ENCODE data around the gene TRMT44.

The TRMT44 gene

GRCh38 chr4:8471211-8471875, 30.8 kb downstream of the TRMT44 start:
- Histone ChIP-seq H3K27me3 (replicated peaks in 2 of 5; ENCODE audit: control insufficient read depth in 4 of 5, insufficient read depth in 5 of 5, low read length in 4 of 5) (no peaks in the 10 kb centered on the region), H3K27ac (ENCODE audit: insufficient read depth in 1 of 2, low read depth in 1 of 2, low read length in 2 of 2, poor library complexity in 1 of 2, severe bottlenecking in 2 of 2) (no peak overlapping the region), H3K36me3 (ENCODE audit: control insufficient read depth in 4 of 4, insufficient read depth in 4 of 4, low read length in 3 of 4) (peaks cover 4 to 70% (median 32%) of the 10 kb centered on the region in 4 experiments), H3K4me1 (ENCODE audit: control extremely low read depth in 1 of 4, control insufficient read depth in 4 of 4, insufficient read depth in 4 of 4, low read length in 3 of 4) (no peaks in the 10 kb centered on the region), H3K4me3 (ENCODE audit: control insufficient read depth in 1 of 7, extremely low read depth in 1 of 7, insufficient read depth in 4 of 7, low read depth in 2 of 7, low read length in 6 of 7) (no peak overlapping the region), H3K9me3 (ENCODE audit: control extremely low read depth in 1 of 5, control insufficient read depth in 4 of 5, insufficient read depth in 2 of 5, low read depth in 1 of 5, low read length in 4 of 5) (no peaks in the 10 kb centered on the region)
- 98% methylated on average over 10 of the region's 24 CpGs for WGBS (ENCODE audit: insufficient coverage)
- no peak for DNase-seq
- ChIA-PET CTCF (no interaction called here), POLR2A (no interaction called here)

DNA sequence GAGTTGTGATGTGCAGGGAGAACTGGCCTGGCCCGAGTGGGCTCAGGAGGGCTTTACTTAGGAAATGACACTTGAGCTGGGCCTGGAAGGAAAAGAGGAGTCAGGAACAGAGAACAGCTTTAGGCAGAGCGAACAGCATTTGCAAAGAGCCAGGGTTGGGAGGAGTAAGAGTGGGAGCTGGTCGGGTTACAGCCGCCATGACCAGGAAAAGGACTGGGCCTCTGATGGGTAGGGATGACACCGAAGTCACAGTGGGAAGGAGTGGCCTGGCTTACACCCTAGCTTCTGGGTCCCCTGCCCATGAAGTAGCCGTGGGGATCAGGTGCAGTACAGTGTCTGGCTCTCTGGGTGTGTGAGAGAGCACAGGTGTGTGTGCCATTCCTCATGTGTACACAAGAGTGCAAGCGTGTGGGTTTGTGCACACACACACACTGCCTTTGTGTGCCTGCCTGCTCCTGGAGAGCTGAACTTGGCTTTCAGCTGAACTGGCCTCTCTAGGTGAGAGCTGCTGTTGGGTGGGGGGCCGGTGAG, 31.6 kb downstream of the TRMT44 start:
- 98% methylated on average over 8 of the region's 8 CpGs for WGBS (ENCODE audit: insufficient coverage)
- Histone ChIP-seq H3K4me3 (ENCODE audit: control insufficient read depth in 1 of 7, extremely low read depth in 1 of 7, insufficient read depth in 4 of 7, low read depth in 2 of 7, low read length in 6 of 7) (no peak overlapping the region), H3K4me1 (ENCODE audit: control extremely low read depth in 1 of 4, control insufficient read depth in 4 of 4, insufficient read depth in 4 of 4, low read length in 3 of 4) (no peaks in the 10 kb centered on the region), H3K36me3 (ENCODE audit: control insufficient read depth in 4 of 4, insufficient read depth in 4 of 4, low read length in 3 of 4) (peaks cover 3 to 71% (median 32%) of the 10 kb centered on the region in 4 experiments), H3K9me3 (ENCODE audit: control extremely low read depth in 1 of 5, control insufficient read depth in 4 of 5, insufficient read depth in 2 of 5, low read depth in 1 of 5, low read length in 4 of 5) (no peaks in the 10 kb centered on the region), H3K27me3 (replicated peaks in 2 of 5; ENCODE audit: control insufficient read depth in 4 of 5, insufficient read depth in 5 of 5, low read length in 4 of 5) (no peaks in the 10 kb centered on the region), H3K27ac (ENCODE audit: insufficient read depth in 1 of 2, low read depth in 1 of 2, low read length in 2 of 2, poor library complexity in 1 of 2, severe bottlenecking in 2 of 2) (no peak overlapping the region)
- POLR2A ChIA-PET: no interaction called here
- CTCF ChIA-PET: interaction anchor here (1.0 kb wide), 1 partner anchor 19 kb away, joined by 3 read pairs; no protein-coding TSS in a partner anchor
- no peak for DNase-seq

DNA sequence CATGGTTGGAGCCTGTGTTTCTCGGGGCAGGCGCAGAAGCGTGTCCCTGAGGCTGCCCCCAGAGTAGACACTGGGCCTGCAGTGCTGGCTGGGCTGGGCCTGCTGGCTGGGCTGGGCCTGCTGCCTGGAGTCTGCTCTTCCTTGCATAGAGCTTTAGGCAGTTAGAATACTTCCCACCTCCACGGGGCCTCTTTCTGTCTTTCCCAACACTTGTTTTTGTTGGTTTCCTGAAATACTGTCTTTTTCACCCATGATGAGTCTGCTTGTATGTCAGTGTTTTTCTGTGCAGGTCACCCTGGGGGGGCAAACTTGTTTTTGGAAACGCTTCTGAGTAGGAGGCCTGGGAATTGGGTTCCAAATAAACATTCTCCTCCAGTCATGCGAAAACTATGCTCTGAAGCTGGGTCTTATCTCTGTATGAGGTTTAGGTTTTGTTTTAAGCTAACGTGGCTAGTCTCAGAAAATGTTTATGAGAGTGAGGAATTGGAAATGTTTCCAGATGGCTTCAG, 32.2 kb downstream of the TRMT44 start:
- H3K27ac ChIP-seq (ENCODE audit: insufficient read depth in 1 of 2, low read depth in 1 of 2, low read length in 2 of 2, poor library complexity in 1 of 2, severe bottlenecking in 2 of 2): no peak overlapping the region
- no peaks in the 10 kb centered on the region for H3K27me3 ChIP-seq (replicated peaks in 2 of 5; ENCODE audit: control insufficient read depth in 4 of 5, insufficient read depth in 5 of 5, low read length in 4 of 5)
- ChIA-PET POLR2A (no interaction called here), CTCF (interaction anchor here (1.0 kb wide), 1 partner anchor 20 kb away, joined by 3 read pairs; no protein-coding TSS in a partner anchor)
- H3K4me1 ChIP-seq (ENCODE audit: control extremely low read depth in 1 of 4, control insufficient read depth in 4 of 4, insufficient read depth in 4 of 4, low read length in 3 of 4): no peaks in the 10 kb centered on the region
- H3K9me3 ChIP-seq (ENCODE audit: control extremely low read depth in 1 of 5, control insufficient read depth in 4 of 5, insufficient read depth in 2 of 5, low read depth in 1 of 5, low read length in 4 of 5): no peaks in the 10 kb centered on the region
- peaks cover 3 to 73% (median 34%) of the 10 kb centered on the region in 4 experiments for H3K36me3 ChIP-seq (ENCODE audit: control insufficient read depth in 4 of 4, insufficient read depth in 4 of 4, low read length in 3 of 4)
- H3K4me3 ChIP-seq (ENCODE audit: control insufficient read depth in 1 of 7, extremely low read depth in 1 of 7, insufficient read depth in 4 of 7, low read depth in 2 of 7, low read length in 6 of 7): no peak overlapping the region
- WGBS (ENCODE audit: insufficient coverage): 97% methylated on average over 6 of the region's 7 CpGs
- DNase-seq: no peak

- H3K36me3 ChIP-seq (ENCODE audit: control insufficient read depth in 4 of 4, insufficient read depth in 4 of 4, low read length in 3 of 4): peaks cover 3 to 73% (median 32%) of the 10 kb centered on the region in 4 experiments
- CTCF ChIA-PET: interaction anchor here (1.0 kb wide), 1 partner anchor 20 kb away, joined by 3 read pairs; no protein-coding TSS in a partner anchor
- POLR2A ChIA-PET: no interaction called here
These were observed 32.8 kb downstream of the TRMT44 start for GRCh38 chr4:8473198-8473919.

DNA sequence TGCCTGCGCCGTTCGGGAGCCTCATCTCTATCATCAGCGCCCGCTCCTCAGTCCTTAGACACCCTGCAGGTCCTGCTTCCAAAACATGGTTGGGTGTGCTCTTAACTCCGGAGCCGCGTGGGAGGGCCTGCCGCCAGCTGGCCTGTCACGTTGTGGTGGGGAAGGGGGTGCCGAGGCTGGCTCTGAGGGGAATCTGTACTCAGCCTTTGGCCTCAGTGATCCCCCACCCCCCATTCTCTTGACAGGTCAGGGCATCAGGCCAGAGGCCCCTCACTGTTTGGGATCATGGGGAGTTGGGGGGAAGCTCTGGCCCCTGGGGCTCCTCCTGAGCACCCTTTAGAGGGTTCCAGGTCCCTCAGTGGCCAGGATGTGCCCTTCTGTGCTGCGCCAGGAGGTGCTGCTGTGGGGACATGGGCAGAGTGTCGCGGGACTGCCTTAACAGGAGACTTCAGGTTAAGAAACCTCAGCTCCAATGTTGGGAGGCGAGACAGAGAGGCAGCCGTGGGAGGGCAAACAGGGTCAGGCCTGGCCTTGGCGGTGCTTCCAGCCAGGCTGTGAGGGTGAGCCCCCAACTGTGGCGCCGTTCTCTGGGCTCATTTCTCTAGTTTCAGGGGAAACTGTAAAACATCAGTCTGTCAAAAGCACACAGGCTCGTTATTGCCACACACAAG, 33.5 kb downstream of the TRMT44 start:
- no peak overlapping the region for H3K27ac ChIP-seq (ENCODE audit: insufficient read depth in 1 of 2, low read depth in 1 of 2, low read length in 2 of 2, poor library complexity in 1 of 2, severe bottlenecking in 2 of 2)
- POLR2A ChIA-PET: no interaction called here
- H3K9me3 ChIP-seq (ENCODE audit: control extremely low read depth in 1 of 5, control insufficient read depth in 4 of 5, insufficient read depth in 2 of 5, low read depth in 1 of 5, low read length in 4 of 5): no peaks in the 10 kb centered on the region
- no peaks in the 10 kb centered on the region for H3K27me3 ChIP-seq (replicated peaks in 2 of 5; ENCODE audit: control insufficient read depth in 4 of 5, insufficient read depth in 5 of 5, low read length in 4 of 5)
- no peak for DNase-seq
- no peak overlapping the region for H3K4me3 ChIP-seq (ENCODE audit: control insufficient read depth in 1 of 7, extremely low read depth in 1 of 7, insufficient read depth in 4 of 7, low read depth in 2 of 7, low read length in 6 of 7)
- 96% methylated on average over 19 of the region's 20 CpGs for WGBS (ENCODE audit: insufficient coverage)
- CTCF ChIA-PET: no interaction called here
- no peaks in the 10 kb centered on the region for H3K4me1 ChIP-seq (ENCODE audit: control extremely low read depth in 1 of 4, control insufficient read depth in 4 of 4, insufficient read depth in 4 of 4, low read length in 3 of 4)
- H3K36me3 ChIP-seq (ENCODE audit: control insufficient read depth in 4 of 4, insufficient read depth in 4 of 4, low read length in 3 of 4): peaks cover 3 to 67% (median 31%) of the 10 kb centered on the region in 4 experiments

More at GRCh38 chr4:8473198-8473919, 32.8 kb downstream of the TRMT44 start:
- Histone ChIP-seq H3K27me3 (replicated peaks in 2 of 5; ENCODE audit: control insufficient read depth in 4 of 5, insufficient read depth in 5 of 5, low read length in 4 of 5) (no peaks in the 10 kb centered on the region), H3K4me1 (ENCODE audit: control extremely low read depth in 1 of 4, control insufficient read depth in 4 of 4, insufficient read depth in 4 of 4, low read length in 3 of 4) (no peaks in the 10 kb centered on the region), H3K9me3 (ENCODE audit: control extremely low read depth in 1 of 5, control insufficient read depth in 4 of 5, insufficient read depth in 2 of 5, low read depth in 1 of 5, low read length in 4 of 5) (no peaks in the 10 kb centered on the region), H3K4me3 (ENCODE audit: control insufficient read depth in 1 of 7, extremely low read depth in 1 of 7, insufficient read depth in 4 of 7, low read depth in 2 of 7, low read length in 6 of 7) (no peak overlapping the region), H3K27ac (ENCODE audit: insufficient read depth in 1 of 2, low read depth in 1 of 2, low read length in 2 of 2, poor library complexity in 1 of 2, severe bottlenecking in 2 of 2) (no peak overlapping the region)
- DNase-seq: no peak
- 93% methylated on average over 14 of the region's 23 CpGs for WGBS (ENCODE audit: insufficient coverage)

GRCh38 chr4:8474856-8475255, 34.3 kb downstream of the TRMT44 start:
- Histone ChIP-seq H3K4me1 (ENCODE audit: control extremely low read depth in 1 of 4, control insufficient read depth in 4 of 4, insufficient read depth in 4 of 4, low read length in 3 of 4) (no peaks in the 10 kb centered on the region), H3K27ac (ENCODE audit: insufficient read depth in 1 of 2, low read depth in 1 of 2, low read length in 2 of 2, poor library complexity in 1 of 2, severe bottlenecking in 2 of 2) (no peak overlapping the region), H3K27me3 (replicated peaks in 2 of 5; ENCODE audit: control insufficient read depth in 4 of 5, insufficient read depth in 5 of 5, low read length in 4 of 5) (no peaks in the 10 kb centered on the region), H3K36me3 (ENCODE audit: control insufficient read depth in 4 of 4, insufficient read depth in 4 of 4, low read length in 3 of 4) (peaks cover 0 to 59% (median 28%) of the 10 kb centered on the region in 4 experiments), H3K9me3 (ENCODE audit: control extremely low read depth in 1 of 5, control insufficient read depth in 4 of 5, insufficient read depth in 2 of 5, low read depth in 1 of 5, low read length in 4 of 5) (no peaks in the 10 kb centered on the region), H3K4me3 (ENCODE audit: control insufficient read depth in 1 of 7, extremely low read depth in 1 of 7, insufficient read depth in 4 of 7, low read depth in 2 of 7, low read length in 6 of 7) (no peak overlapping the region)
- DNase-seq: no peak
- 99% methylated on average over 13 of the region's 13 CpGs for WGBS (ENCODE audit: insufficient coverage)
- ChIA-PET CTCF (no interaction called here), POLR2A (no interaction called here)
